RWPE1 (cell line): ENCODE data around the gene MRTFB.

Experiments
- CTCF ChIA-PET: fragments of 350-600 bp; sonication (Branson Sonifier 250); formaldehyde crosslinking; extraction: SDS; loops from one replicate; lab custom pipeline; 2021; lab: Yijun Ruan, JAX
- POLR2A ChIA-PET: fragments of 400-600 bp; formaldehyde crosslinking; extraction: SDS; loops from one replicate; lab custom pipeline; 2020; ENCODE audit warnings: antibody characterized with exemption; ENCODE audit not compliant: low non-redundant PET; lab: Yijun Ruan, JAX
- DNase-seq: peaks from one replicate; pipeline ENCODE4 v3.0.0; 2012; ENCODE audit warnings: low spot score
- H3K27ac ChIP-seq: fragments of 450-650 bp; 2 replicates; pipeline ENCODE4 v1.5.1; 2017
- TF ChIP-seq, protein P1 (sequence below): fragments of 450-650 bp; conservative IDR thresholded peaks from 2 replicates; pipeline ENCODE4 v1.5.1; 2017; ENCODE audit warnings: low read depth, mild to moderate bottlenecking

The MRTFB gene

DNA sequence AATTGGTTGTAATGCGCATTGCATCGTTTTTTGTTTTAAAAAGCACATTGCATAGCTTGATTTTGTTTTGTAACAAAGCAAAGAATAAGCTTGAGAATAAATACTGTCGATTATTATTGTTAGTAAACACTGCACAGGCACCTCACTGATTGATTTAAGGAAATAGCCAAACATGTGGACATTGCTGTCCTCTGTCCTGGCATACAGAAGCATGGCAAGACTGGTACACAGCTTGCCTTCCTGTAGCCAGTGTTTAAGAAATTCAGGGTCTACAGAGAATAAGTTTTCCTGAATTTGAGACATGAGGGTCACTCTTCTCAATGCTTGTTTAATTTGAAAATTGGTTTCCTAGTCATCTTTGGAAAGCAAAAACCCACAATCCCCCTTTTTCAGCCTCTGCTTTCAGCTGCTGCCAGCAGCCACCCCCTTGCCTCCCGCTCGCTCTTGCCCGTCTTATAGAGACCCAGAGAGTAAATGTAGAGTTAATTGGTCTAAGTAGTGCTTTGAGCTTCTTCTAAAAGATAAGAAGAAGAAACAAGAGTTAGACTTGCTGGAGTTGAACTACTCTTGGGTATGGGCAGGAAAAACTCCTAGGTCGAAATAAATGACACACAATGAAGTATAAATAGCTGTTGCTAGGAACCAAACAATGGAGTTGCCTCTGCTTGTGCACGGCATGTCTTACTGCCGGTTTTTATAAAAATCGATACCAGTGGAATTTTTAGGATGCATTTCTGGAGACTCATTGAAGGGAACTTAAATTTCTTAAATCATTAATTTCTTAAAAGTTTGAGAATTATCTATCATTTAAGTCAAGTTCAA lies 116.6 kb downstream of the MRTFB start:
- no peak for DNase-seq
- CTCF ChIA-PET = interaction anchor here (0.6 to 1.3 kb wide), 4 partner anchors 17 to 464 kb away, joined by 4 to 5 read pairs (median 4); no protein-coding TSS in a partner anchor
- H3K27ac ChIP-seq = no peak overlapping the region
- POLR2A ChIA-PET = no interaction called here
- TF ChIP-seq, protein P1, sequence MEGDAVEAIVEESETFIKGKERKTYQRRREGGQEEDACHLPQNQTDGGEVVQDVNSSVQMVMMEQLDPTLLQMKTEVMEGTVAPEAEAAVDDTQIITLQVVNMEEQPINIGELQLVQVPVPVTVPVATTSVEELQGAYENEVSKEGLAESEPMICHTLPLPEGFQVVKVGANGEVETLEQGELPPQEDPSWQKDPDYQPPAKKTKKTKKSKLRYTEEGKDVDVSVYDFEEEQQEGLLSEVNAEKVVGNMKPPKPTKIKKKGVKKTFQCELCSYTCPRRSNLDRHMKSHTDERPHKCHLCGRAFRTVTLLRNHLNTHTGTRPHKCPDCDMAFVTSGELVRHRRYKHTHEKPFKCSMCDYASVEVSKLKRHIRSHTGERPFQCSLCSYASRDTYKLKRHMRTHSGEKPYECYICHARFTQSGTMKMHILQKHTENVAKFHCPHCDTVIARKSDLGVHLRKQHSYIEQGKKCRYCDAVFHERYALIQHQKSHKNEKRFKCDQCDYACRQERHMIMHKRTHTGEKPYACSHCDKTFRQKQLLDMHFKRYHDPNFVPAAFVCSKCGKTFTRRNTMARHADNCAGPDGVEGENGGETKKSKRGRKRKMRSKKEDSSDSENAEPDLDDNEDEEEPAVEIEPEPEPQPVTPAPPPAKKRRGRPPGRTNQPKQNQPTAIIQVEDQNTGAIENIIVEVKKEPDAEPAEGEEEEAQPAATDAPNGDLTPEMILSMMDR = no peak

DNA sequence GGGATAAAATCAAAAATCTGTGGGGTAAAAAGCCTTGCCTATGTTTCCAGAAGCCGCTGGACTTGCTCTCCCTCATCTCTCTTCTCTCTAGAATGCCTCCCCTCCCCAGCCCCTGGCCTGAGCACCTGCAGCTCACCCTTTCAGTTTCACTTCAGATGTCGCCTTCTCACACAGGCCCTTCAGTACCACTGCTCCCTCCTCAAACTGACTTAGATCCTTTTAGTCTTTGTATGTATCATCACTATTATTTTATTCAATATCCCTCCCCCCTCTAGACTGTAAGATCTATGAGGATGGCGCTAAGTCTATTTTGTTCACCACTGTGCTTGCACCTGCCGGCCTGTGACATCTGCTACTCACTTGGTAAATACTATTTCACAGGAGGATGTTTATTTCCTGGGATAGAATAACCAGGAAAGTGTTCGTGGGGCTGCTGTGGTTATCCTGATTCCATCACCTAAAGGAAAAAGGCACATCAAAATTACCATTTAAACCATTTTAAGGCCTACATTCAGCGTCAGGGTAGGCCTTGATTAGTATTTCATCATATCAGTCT lies 122.3 kb downstream of the MRTFB start:
- TF ChIP-seq, protein P1 = no peak
- CTCF ChIA-PET = no interaction called here
- DNase-seq = no peak
- H3K27ac ChIP-seq = no peak overlapping the region
- POLR2A ChIA-PET = no interaction called here

DNA sequence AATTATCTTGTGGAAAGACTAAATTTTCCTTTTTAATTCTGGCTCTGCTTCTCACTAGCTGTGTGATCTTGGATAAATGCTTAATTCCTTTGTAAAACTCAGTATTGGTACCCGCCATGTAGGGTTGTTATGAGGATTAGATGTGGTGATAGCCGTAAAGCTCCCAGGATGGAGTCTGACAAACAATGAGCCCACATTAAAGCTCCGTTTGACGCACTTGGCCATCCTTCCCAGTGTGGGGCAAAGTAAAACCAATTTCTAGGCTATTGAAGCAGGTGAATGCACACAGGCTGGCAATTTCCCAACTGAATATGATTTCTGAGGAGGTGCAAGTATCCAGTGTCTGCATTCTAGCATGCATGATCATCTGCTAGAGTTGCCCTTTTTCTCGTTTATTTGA lies 123.6 kb downstream of the MRTFB start:
- no peak overlapping the region for H3K27ac ChIP-seq
- TF ChIP-seq, protein P1 = no peak
- CTCF ChIA-PET = no interaction called here
- POLR2A ChIA-PET = no interaction called here
- no peak for DNase-seq

DNA sequence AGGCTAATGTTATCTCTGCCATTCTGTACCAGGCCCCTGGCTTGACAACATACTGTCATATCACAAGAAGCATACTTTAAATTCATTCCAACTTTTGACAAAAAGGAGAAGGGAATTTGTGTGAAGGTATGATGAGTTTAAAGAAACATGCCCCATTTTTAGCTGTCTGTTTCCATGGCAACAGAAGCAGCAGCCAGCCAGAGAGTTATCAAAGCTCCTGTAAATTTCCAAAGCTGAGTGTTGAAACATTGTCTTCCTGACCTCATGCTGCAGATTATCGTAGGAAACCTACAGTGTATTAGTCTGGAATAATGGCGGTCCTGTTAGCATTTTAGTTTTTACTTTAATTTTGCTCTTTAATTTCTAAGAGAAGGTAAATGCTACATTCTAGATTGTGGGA lies 124.9 kb downstream of the MRTFB start:
- CTCF ChIA-PET = no interaction called here
- POLR2A ChIA-PET = no interaction called here

DNA sequence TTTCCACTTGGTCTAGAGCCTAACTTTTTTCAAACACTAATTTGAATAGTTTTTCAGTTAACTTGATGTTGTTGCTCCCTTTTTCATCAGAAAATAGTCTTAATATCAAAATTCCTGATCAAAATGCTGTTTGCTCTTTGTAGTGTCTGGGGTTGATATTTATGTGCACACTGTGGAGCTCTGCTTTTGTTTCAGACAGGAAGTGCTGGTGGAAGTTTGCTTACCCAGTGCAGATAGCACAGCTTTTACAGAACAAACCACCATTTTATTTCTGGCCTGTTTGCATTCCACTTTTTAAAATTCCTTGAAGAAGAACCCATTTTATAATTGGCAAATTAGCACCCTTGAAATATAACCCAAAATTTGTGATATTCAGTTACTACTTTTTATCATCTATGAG lies 125.4 kb downstream of the MRTFB start:
- TF ChIP-seq, protein P1 = no peak
- POLR2A ChIA-PET = no interaction called here
- CTCF ChIA-PET = no interaction called here

More for the DNA sequence above, 124.9 kb downstream of the MRTFB start:
- TF ChIP-seq, protein P1 = no peak
- H3K27ac ChIP-seq = no peak overlapping the region
- no peak for DNase-seq

DNA sequence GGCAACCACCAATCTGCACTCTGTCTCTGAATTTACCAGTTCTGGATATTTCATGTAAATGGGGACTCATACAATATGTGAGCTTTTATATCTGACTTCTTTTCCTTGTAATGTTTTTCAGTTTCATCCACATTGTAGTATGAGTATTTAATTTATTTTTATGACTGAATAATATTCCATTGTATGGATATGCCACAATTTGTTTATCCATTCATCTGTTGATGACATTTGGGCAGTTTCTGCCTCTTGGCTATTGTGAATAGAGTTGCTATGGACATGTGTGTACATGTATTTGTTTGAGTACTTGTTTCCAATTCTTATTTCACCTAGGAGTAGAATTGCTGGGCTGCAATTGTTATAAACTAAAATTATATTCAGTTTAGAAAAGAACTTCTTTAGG lies 126.9 kb downstream of the MRTFB start:
- TF ChIP-seq, protein P1 = no peak
- ChIA-PET POLR2A (no interaction called here), CTCF (no interaction called here)
- no peak for DNase-seq
- H3K27ac ChIP-seq = no peak overlapping the region

More for the DNA sequence above, 125.4 kb downstream of the MRTFB start:
- no peak for DNase-seq
- no peak overlapping the region for H3K27ac ChIP-seq
